HUES6 (cell line): ENCODE results near the gene MED29.

ENCODE experiments used
- H3K27ac ChIP-seq: 2 replicates; pipeline ENCODE4 v1.7.0; 2013; ENCODE audit warnings: low read depth, mild to moderate bottlenecking, low read length, inconsistent platforms
- H3K27me3 ChIP-seq: 2 replicates; pipeline ENCODE4 v1.6.1; 2013; ENCODE audit warnings: low read length; ENCODE audit not compliant: control insufficient read depth, insufficient read depth
- H3K36me3 ChIP-seq: 2 replicates; pipeline ENCODE4 v1.6.1; 2013; ENCODE audit warnings: low read length; ENCODE audit not compliant: control insufficient read depth, insufficient read depth
- H3K4me1 ChIP-seq: 2 replicates; pipeline ENCODE4 v1.6.1; 2013; ENCODE audit warnings: low read length; ENCODE audit not compliant: control insufficient read depth, insufficient read depth
- H3K4me3 ChIP-seq: 2 replicates; pipeline ENCODE4 v1.5.1; 2013; ENCODE audit warnings: low read depth, low read length
- H3K9ac ChIP-seq: one replicate; pipeline ENCODE4 v1.6.1; 2013; ENCODE audit warnings: mild to moderate bottlenecking, low read length
- H3K9me3 ChIP-seq: 2 replicates; pipeline ENCODE4 v1.6.1; 2013; ENCODE audit warnings: low read depth, low read length; ENCODE audit not compliant: control insufficient read depth, insufficient read depth

MED29 gene

DNA sequence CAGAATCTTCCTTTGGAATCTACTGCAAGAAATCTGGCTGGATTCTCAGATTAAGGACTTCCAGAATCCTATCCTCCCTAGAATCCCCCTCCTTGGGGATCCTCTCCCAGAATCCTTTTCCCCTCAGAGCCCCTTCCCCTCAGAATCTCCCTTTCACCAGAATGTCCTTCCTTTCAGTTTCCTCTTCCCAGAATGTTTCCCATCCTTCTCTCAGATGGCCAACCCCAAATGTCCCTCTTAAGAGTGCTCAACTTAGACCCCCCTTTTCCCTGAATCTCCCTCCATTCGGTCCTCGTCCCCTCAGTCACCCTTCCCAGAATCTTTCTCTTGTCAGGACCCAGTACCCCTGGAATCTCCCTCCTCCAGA is 45.2 kb downstream of the MED29 start:
- H3K27ac ChIP-seq: peak overlapping the region; percentile 78; the same call in 1 of the 2 replicates
- no peaks in the 10 kb centered on the region for H3K9me3 ChIP-seq

GRCh38 chr19:39438270-39438934 is 47.2 kb downstream of the MED29 start:
- H3K27ac ChIP-seq: no peak overlapping the region
- H3K36me3 ChIP-seq: peaks cover 23% of the 10 kb centered on the region
- no peaks in the 10 kb centered on the region for H3K27me3 ChIP-seq
- H3K9ac ChIP-seq: no peak overlapping the region
- H3K9me3 ChIP-seq: no peaks in the 10 kb centered on the region
- no peak overlapping the region for H3K4me3 ChIP-seq
- H3K4me1 ChIP-seq: peaks cover 13% of the 10 kb centered on the region; the same call in 1 of the 2 replicates

More for the DNA sequence above, 45.2 kb downstream of the MED29 start:
- peaks cover 34% of the 10 kb centered on the region for H3K36me3 ChIP-seq
- peak overlapping the region; percentile 84 for H3K9ac ChIP-seq
- peak overlapping the region; percentile 99 for H3K4me3 ChIP-seq
- H3K4me1 ChIP-seq: peaks cover 13% of the 10 kb centered on the region; the same call in 1 of the 2 replicates
- H3K27me3 ChIP-seq: no peaks in the 10 kb centered on the region

DNA sequence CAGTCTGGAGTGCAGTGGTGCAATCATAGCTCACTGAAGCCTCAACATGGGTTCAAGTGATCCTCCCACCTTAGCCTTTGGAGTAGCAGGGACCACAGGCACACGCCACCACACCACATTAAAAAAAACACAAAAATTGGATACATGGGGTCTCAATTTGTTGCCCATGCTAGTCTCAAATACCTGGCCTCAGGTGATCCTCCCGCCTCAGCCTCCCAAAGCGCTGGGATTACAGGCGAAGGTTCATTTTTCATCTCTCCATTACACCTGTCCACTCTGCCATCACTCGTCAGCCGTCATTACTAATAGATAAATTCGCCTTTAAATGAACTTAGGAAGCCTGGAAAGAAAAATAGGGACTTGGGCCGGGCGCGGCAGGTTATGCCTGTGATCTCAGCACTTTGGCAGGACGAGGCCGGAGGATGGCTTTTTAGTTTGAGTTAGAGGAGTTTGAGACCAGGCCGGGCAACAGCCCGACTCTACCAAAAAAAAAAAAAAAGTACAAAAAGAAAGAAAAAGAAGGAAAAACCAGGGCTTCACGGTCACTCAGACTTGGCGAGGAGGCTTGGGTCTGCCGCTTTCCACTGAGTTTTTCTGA is 53.5 kb downstream of the MED29 start:
- Histone ChIP-seq H3K9ac (peak overlapping the region; percentile 93), H3K27ac (peak overlapping the region; percentile 87; the same call in 1 of the 2 replicates), H3K27me3 (no peaks in the 10 kb centered on the region), H3K4me3 (peak overlapping the region; percentile 94), H3K4me1 (no peaks in the 10 kb centered on the region), H3K9me3 (no peaks in the 10 kb centered on the region), H3K36me3 (peaks cover 17% of the 10 kb centered on the region; the same call in 1 of the 2 replicates)

GRCh38 chr19:39445196-39446111 is 54.3 kb downstream of the MED29 start, which contains the start of gene SUPT5H:
Gene SUPT5H (plus strand): TSS chr19:39445582. CDS start chr19:39445891, 309 bp downstream.
- H3K4me1 ChIP-seq: no peaks in the 10 kb centered on the region
- H3K4me3 ChIP-seq: peak within 1 kb of the TSS; percentile 94
- peaks cover 19% of the 10 kb centered on the region for H3K36me3 ChIP-seq
- peak within 1 kb of the TSS; percentile 93 for H3K9ac ChIP-seq
- no peaks in the 10 kb centered on the region for H3K27me3 ChIP-seq
- H3K9me3 ChIP-seq: no peaks in the 10 kb centered on the region
- H3K27ac ChIP-seq: peak within 1 kb of the TSS; percentile 87; the same call in 1 of the 2 replicates

DNA sequence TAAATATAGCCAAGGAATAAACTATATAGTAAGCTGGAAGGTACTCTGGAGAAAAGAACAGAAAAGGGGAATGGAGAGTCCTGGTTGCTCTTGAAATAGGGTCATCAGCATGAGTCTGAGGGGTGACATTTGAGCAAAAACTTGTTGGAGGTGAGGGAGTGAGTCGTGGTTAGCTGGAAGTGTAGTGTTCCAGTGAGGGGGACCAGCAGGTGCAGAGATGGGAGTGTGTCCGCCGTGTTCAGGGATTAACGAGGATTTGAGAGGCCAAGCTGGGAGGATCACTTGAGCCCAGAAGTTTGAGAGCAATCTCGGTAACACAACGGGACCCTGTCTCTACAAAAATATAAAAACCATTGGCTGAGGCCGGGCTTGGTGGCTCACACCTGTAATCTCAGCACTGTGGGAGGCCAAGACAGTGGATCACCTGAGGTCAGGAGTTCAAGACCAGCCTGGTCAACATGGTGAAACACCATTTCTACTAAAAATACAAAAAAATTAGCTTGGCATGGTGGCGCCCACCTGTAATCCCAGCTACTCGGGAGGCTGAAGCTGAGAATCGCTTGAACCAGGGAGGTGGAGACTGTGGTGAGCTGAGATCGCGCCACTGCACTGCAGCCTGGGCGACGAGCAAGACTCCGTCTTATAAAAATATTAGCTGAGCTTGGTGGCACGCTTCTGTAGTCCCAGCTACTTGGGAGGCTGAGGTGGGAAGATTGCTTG is 55.3 kb downstream of the MED29 start:
- H3K9ac ChIP-seq: no peak overlapping the region
- no peak overlapping the region for H3K27ac ChIP-seq
- H3K9me3 ChIP-seq: no peaks in the 10 kb centered on the region
- peaks cover 24% of the 10 kb centered on the region for H3K36me3 ChIP-seq
- no peaks in the 10 kb centered on the region for H3K27me3 ChIP-seq
- peak overlapping the region; percentile 94 for H3K4me3 ChIP-seq
- H3K4me1 ChIP-seq: no peaks in the 10 kb centered on the region

DNA sequence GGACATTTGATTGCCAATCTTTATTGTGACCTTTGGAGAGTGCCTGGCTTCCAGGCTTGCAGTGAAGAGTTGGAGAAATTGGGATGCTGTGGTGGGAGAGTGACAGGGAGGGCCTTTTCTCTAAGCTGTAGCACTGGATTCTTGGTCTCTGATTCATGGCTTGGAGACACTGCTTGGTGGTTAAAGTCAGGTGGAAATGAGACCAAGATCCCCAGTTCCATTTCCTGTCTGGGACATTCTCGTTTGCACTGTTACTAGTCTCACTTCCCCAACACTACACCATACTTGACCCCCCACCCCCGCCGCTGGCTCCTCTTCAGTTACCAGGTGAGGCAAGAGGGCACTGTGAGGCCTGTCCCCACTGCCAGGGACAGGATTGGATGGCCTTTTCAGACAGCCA is 57.1 kb downstream of the MED29 start:
- H3K4me1 ChIP-seq: no peaks in the 10 kb centered on the region
- peaks cover 41% of the 10 kb centered on the region for H3K36me3 ChIP-seq
- no peak overlapping the region for H3K9ac ChIP-seq
- H3K27ac ChIP-seq: no peak overlapping the region
- no peak overlapping the region for H3K4me3 ChIP-seq
- H3K9me3 ChIP-seq: no peaks in the 10 kb centered on the region
- H3K27me3 ChIP-seq: no peaks in the 10 kb centered on the region

DNA sequence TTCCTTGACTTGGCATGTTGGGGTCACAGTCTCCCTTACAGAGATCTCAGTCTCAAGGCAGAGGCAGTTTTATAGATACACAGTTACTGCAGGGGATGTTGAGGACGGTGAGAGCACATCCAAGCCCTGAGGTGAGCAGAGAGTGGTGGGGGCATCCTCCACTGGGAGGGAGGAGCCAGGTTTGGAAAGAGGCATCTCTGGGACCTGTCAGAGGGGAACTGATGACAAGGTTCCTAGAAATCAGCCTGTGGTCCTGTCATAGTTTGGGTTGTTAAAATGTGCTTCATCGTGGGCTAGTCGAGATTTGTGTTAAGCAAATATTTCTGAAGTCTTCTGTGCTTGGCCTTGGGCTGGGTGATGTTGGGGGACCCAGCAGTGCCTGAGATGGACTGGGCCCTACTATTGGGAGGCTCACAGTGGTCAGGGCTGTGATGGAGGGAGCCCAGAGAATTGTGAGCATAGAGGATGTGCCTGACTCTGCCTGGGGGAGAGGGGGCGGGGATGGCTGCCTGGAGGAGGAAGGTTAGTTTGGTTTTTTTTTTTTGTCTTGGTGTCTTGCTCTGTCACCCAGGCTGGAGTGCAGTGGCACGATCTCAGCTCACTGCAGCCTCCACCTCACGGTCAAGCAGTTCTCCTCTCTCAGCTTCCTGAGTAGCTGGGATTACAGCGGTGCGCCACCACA is 58.1 kb downstream of the MED29 start:
- H3K9ac ChIP-seq: no peak overlapping the region
- no peaks in the 10 kb centered on the region for H3K9me3 ChIP-seq
- H3K4me1 ChIP-seq: no peaks in the 10 kb centered on the region
- H3K27me3 ChIP-seq: no peaks in the 10 kb centered on the region
- H3K36me3 ChIP-seq: peaks cover 50% of the 10 kb centered on the region
- no peak overlapping the region for H3K4me3 ChIP-seq
- no peak overlapping the region for H3K27ac ChIP-seq
